ENCODE measurements around the gene TM4SF18.
A peak's percentile ranks its signal among the peaks of the same experiment; 100 is the strongest.

TM4SF18 gene

GRCh38 chr3:149280671-149281349 is 52.6 kb downstream of the TM4SF18 start:
- DNase-seq, result no peak

- no peak for DNase-seq
These were observed 54.5 kb downstream of the TM4SF18 start for GRCh38 chr3:149278911-149279310.

- no peak for DNase-seq
These were observed 56.1 kb downstream of the TM4SF18 start for GRCh38 chr3:149277331-149277813.

- DNase-seq, result no peak
These were observed 56.8 kb downstream of the TM4SF18 start for GRCh38 chr3:149276619-149277018.

GRCh38 chr3:149274220-149274619 is 59.2 kb downstream of the TM4SF18 start:
- DNase-seq, result no peak

GRCh38 chr3:149273096-149273751 is 60.2 kb downstream of the TM4SF18 start:
- peak in 1 of 2 experiments; percentile 20 for DNase-seq

- no peak for DNase-seq
These were observed 61.8 kb downstream of the TM4SF18 start for GRCh38 chr3:149271669-149272068.

GRCh38 chr3:149270180-149270579 is 63.3 kb downstream of the TM4SF18 start:
- DNase-seq, result no peak

GRCh38 chr3:149269687-149270086 is 63.7 kb downstream of the TM4SF18 start:
- DNase-seq, result no peak
